ENCODE results near the gene SHROOM4. TPM values are rescaled to one million over a fixed set of nuclear protein-coding genes. Genes with fewer than 3 reads are reported as not detected.

Gene SHROOM4
- total RNA-seq, 1 donor from 2014 or later: 5.5 TPM

DNA sequence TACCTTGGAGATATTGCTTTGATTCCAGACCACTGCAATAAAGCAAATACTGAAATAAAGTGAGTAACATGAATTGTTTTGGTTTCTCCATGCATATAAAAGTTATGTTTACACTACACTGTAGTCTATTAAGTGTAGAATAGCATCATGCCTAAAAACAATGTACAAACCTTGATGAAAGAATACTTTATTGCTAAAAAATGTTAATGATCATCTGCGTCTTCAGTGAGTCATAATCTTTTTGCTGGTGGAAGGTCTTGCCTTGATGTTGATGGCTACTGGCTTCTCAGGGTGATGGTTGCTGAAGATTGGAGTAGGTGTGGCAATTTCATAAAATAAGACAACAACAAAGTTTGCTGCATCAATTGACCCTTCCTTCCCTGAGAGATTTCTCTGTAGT is 145.1 kb downstream of the SHROOM4 start:
- no peak overlapping the region for H3K4me3 Mint-ChIP-seq (ENCODE audit: unreplicated experiment)
- no peaks in the 10 kb centered on the region for H3K36me3 Mint-ChIP-seq (ENCODE audit: low read depth)
- no peak for DNase-seq (ENCODE audit: low spot score)
- H3K27ac Mint-ChIP-seq (ENCODE audit: unreplicated experiment): no peak overlapping the region
- TF ChIP-seq, protein P1, sequence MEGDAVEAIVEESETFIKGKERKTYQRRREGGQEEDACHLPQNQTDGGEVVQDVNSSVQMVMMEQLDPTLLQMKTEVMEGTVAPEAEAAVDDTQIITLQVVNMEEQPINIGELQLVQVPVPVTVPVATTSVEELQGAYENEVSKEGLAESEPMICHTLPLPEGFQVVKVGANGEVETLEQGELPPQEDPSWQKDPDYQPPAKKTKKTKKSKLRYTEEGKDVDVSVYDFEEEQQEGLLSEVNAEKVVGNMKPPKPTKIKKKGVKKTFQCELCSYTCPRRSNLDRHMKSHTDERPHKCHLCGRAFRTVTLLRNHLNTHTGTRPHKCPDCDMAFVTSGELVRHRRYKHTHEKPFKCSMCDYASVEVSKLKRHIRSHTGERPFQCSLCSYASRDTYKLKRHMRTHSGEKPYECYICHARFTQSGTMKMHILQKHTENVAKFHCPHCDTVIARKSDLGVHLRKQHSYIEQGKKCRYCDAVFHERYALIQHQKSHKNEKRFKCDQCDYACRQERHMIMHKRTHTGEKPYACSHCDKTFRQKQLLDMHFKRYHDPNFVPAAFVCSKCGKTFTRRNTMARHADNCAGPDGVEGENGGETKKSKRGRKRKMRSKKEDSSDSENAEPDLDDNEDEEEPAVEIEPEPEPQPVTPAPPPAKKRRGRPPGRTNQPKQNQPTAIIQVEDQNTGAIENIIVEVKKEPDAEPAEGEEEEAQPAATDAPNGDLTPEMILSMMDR (IDR thresholded peaks at IDR 0.05): no peak
- peaks cover 16% of the 10 kb centered on the region for H3K4me1 Mint-ChIP-seq (ENCODE audit: low read depth)
- no peaks in the 10 kb centered on the region for H3K27me3 Mint-ChIP-seq (ENCODE audit: low read depth)
- H3K9me3 Mint-ChIP-seq (ENCODE audit: low read depth): no peaks in the 10 kb centered on the region

GRCh38 chrX:50648156-50648555 is 165.8 kb downstream of the SHROOM4 start:
- Mint-ChIP-seq H3K4me1 (ENCODE audit: low read depth) (no peaks in the 10 kb centered on the region), H3K9me3 (ENCODE audit: low read depth) (peaks cover 2% of the 10 kb centered on the region), H3K27ac (ENCODE audit: unreplicated experiment) (no peak overlapping the region), H3K36me3 (ENCODE audit: low read depth) (no peaks in the 10 kb centered on the region), H3K4me3 (ENCODE audit: unreplicated experiment) (no peak overlapping the region), H3K27me3 (ENCODE audit: low read depth) (no peaks in the 10 kb centered on the region)
- TF ChIP-seq, protein P1 (IDR thresholded peaks at IDR 0.05): no peak
- DNase-seq (ENCODE audit: low spot score): no peak

DNA sequence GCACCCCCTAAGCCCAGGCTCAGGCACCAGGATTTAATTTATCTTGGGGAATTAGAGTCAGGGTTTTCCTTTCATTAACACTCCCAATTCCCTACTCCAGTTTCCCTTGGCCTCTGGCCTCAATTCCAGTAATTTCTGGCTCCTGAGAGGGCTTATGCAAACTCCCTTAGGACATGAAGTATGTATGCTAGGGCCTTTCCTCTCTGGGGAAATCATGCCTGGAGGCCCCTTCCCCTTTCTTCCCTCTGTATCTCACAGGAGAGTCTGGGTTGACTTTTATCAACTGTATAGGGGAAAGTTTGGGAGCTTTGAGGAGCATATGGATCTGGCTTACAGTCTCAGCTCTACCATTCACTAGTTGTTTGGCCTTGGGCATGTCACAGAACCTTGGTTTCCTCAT is 169.5 kb downstream of the SHROOM4 start:
- DNase-seq (ENCODE audit: low spot score): no peak
- Mint-ChIP-seq H3K27me3 (ENCODE audit: low read depth) (no peaks in the 10 kb centered on the region), H3K4me3 (ENCODE audit: unreplicated experiment) (no peak overlapping the region), H3K4me1 (ENCODE audit: low read depth) (no peaks in the 10 kb centered on the region), H3K9me3 (ENCODE audit: low read depth) (no peaks in the 10 kb centered on the region), H3K36me3 (ENCODE audit: low read depth) (no peaks in the 10 kb centered on the region), H3K27ac (ENCODE audit: unreplicated experiment) (no peak overlapping the region)
- TF ChIP-seq, protein P1 (IDR thresholded peaks at IDR 0.05): no peak

DNA sequence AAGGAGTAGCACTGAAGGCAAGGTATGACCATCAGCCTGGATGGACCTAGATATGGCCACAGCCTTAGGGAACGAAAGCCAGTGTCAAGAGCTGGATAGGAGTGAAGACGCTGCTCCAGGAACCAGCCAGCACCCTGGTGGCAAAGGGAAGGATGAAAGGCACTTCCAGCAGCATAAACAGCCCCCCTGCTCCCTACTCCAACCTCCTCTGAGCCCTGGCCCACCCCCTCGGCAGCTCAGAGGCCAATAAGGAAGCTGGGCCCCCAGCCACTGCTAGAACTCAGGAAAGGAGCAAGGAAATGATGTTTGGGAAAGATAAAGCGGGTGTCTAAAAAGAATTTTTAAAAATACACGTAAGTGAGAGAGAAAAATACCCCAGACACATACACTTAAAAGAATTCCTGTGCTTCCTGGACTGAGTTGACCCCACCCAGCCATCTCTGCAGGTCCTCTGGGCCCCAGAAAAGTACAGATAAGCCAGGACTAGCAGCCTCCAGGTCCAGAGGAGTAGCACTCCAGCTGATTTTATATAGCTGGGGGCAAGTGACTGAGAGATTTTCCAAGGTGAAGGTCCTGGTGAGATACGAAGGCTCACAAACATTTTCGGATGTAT is 170.4 kb downstream of the SHROOM4 start:
- no peak overlapping the region for H3K27ac Mint-ChIP-seq (ENCODE audit: unreplicated experiment)
- no peaks in the 10 kb centered on the region for H3K4me1 Mint-ChIP-seq (ENCODE audit: low read depth)
- TF ChIP-seq, protein P1 (IDR thresholded peaks at IDR 0.05): no peak
- DNase-seq (ENCODE audit: low spot score): no peak
- no peaks in the 10 kb centered on the region for H3K9me3 Mint-ChIP-seq (ENCODE audit: low read depth)
- H3K4me3 Mint-ChIP-seq (ENCODE audit: unreplicated experiment): no peak overlapping the region
- no peaks in the 10 kb centered on the region for H3K36me3 Mint-ChIP-seq (ENCODE audit: low read depth)
- no peaks in the 10 kb centered on the region for H3K27me3 Mint-ChIP-seq (ENCODE audit: low read depth)

DNA sequence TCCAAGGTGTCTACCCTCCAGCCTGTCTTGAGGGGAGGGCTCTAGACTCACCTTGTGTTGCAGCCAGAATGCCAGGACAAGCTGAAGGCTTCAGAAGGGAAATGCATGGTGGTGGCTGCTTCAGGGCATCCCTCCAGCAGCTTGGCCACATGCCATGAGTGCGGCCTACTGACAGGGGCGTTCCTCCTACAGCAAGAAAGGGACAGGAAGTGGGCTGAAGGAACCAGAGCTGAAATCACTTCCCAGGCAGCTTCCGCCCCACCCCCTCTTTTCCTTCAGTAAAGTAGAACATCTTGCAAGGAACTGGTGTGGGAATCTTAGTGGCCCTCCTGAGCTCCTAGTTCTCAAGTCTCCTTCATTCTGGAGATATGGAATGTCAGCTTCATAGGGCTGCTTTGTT is 175.9 kb downstream of the SHROOM4 start:
- H3K27ac Mint-ChIP-seq (ENCODE audit: unreplicated experiment): no peak overlapping the region
- H3K9me3 Mint-ChIP-seq (ENCODE audit: low read depth): peaks cover under 1% of the 10 kb centered on the region
- no peaks in the 10 kb centered on the region for H3K4me1 Mint-ChIP-seq (ENCODE audit: low read depth)
- no peaks in the 10 kb centered on the region for H3K36me3 Mint-ChIP-seq (ENCODE audit: low read depth)
- H3K27me3 Mint-ChIP-seq (ENCODE audit: low read depth): no peaks in the 10 kb centered on the region
- no peak for DNase-seq (ENCODE audit: low spot score)
- H3K4me3 Mint-ChIP-seq (ENCODE audit: unreplicated experiment): no peak overlapping the region
- TF ChIP-seq, protein P1 (IDR thresholded peaks at IDR 0.05): no peak

Data from chondrocyte (in vitro differentiated cells).